ENCODE results near the gene CCNL2. TPM values are rescaled to one million over a fixed set of nuclear protein-coding genes. Genes with fewer than 3 reads are reported as not detected.
A peak's percentile ranks its signal among the peaks of the same experiment; 100 is the strongest.

CCNL2 gene
- total and polyA plus RNA-seq, 2 of the 13 experiments (the other 11 are each of a cell fraction or from before 2014, with no cell fraction given): 105 to 340 TPM

- TF ChIP-seq ZNF704 (CRISPR knock-in tag; IDR thresholded peaks at IDR 0.05; ENCODE audit: borderline replicate concordance) (no peak), ZC3H13 (CRISPR knock-in tag; IDR thresholded peaks at IDR 0.05) (peak; percentile 88), NR2F2 (IDR thresholded peaks at IDR 0.05; ENCODE audit: borderline replicate concordance, low read depth) (no peak), CC2D1A (CRISPR knock-in tag; IDR thresholded peaks at IDR 0.05) (no peak), RCOR2 (CRISPR knock-in tag; IDR thresholded peaks at IDR 0.05) (0 out of 2 replicates have a peak, but pooled peaks have one; percentile 32), AGO2 (optimal IDR thresholded peaks at IDR 0.05; ENCODE audit: low read depth, low read length) (peak; percentile 89), SP2 (CRISPR knock-in tag; IDR thresholded peaks at IDR 0.05) (peak; percentile 29; the same call in 1 of the 2 replicates), POLR2G (IDR thresholded peaks at IDR 0.05; ENCODE audit: low read depth, low read length) (peak; percentile 96), PAX8 (CRISPR knock-in tag; IDR thresholded peaks at IDR 0.05; ENCODE audit: borderline replicate concordance) (no peak), ATF2 (CRISPR knock-in tag; IDR thresholded peaks at IDR 0.05) (peak; percentile 71), ZBTB25 (CRISPR knock-in tag; IDR thresholded peaks at IDR 0.05) (peak; percentile 71), NKX3-1 (CRISPR knock-in tag; IDR thresholded peaks at IDR 0.05) (peak; percentile 48; the same call in 1 of the 2 replicates), ZNF292 (CRISPR knock-in tag; IDR thresholded peaks at IDR 0.05; ENCODE audit: borderline replicate concordance, low read depth) (peak; percentile 45; the same call in 1 of the 2 replicates), SOX13 (IDR thresholded peaks at IDR 0.05) (no peak; the same call in 1 of the 2 replicates), SOX13 (CRISPR knock-in tag; conservative IDR thresholded peaks at IDR 0.05 in 1 of 2, IDR thresholded peaks at IDR 0.05 in 1 of 2) (peak in 1 of 2 experiments; percentile 71; a peak in 1 of 4 replicates), NFKBIZ (CRISPR knock-in tag; IDR thresholded peaks at IDR 0.05) (0 out of 2 replicates have a peak, but pooled peaks have one; percentile 55), FOXA1 (IDR thresholded peaks at IDR 0.05) (no peak), FOXA1 (CRISPR knock-in tag; IDR thresholded peaks at IDR 0.05) (peak; percentile 62), ZNF775 (CRISPR knock-in tag; IDR thresholded peaks at IDR 0.05; ENCODE audit: borderline replicate concordance) (no peak), HMGXB3 (CRISPR knock-in tag; IDR thresholded peaks at IDR 0.05; ENCODE audit: borderline replicate concordance) (peak; percentile 48; the same call in 1 of the 2 replicates), NRL (CRISPR knock-in tag; IDR thresholded peaks at IDR 0.05; ENCODE audit: borderline replicate concordance) (peak; percentile 82; the same call in 1 of the 2 replicates), THAP8 (CRISPR knock-in tag; IDR thresholded peaks at IDR 0.05; ENCODE audit: borderline replicate concordance) (no peak)
Measured at GRCh38 chr1:1431845-1432273, 32.7 kb upstream of the CCNL2 start (continued).
